Panc1 (cell line): Measurements from ENCODE around the gene FSIP1.
A peak's percentile ranks its signal among the peaks of the same experiment; 100 is the strongest.

Source experiments
- CTCF ChIP-seq: fragments of 450-650 bp; IDR thresholded peaks from 2 replicates; pipeline ENCODE4 v1.5.1; 2017; ENCODE audit warnings: mild to moderate bottlenecking
- TCF7L2 ChIP-seq: IDR thresholded peaks from 2 replicates; pipeline ENCODE4 v1.6.1; 2011; ENCODE audit warnings: mild to moderate bottlenecking, low read depth, low read length, inconsistent platforms

GRCh38 chr15:39580485-39581241 lies 202.0 kb downstream of the FSIP1 start, which contains the start of gene THBS1:
- no peak for TF ChIP-seq TCF7L2
- TF ChIP-seq CTCF, result peak; percentile 79
